ENCODE results near the gene PHF14. TPM values are rescaled to one million over a fixed set of nuclear protein-coding genes. Genes with fewer than 3 reads are reported as not detected.

The PHF14 gene
- total and polyA plus RNA-seq, 2 experiments from 2014 or later, result 72.0 to 87.9 TPM

GRCh38 chr7:11120068-11120664, 146.5 kb downstream of the PHF14 start:
- Histone ChIP-seq H3K4me3 (no peak overlapping the region), H3K9me2 (ENCODE audit: insufficient read depth) (no peaks in the 10 kb centered on the region), H2AFZ (no peak overlapping the region), H3F3A (replicated peaks; ENCODE audit: low read depth) (no peaks in the 10 kb centered on the region), H3K4me1 (ENCODE audit: insufficient read depth) (no peaks in the 10 kb centered on the region), H3K27me3 (ENCODE audit: insufficient read depth) (no peaks in the 10 kb centered on the region), H4K20me1 (replicated peaks; ENCODE audit: insufficient read depth) (no peaks in the 10 kb centered on the region), H3K36me3 (ENCODE audit: insufficient read depth) (no peaks in the 10 kb centered on the region), H3K79me2 (replicated peaks; ENCODE audit: insufficient read depth) (no peaks in the 10 kb centered on the region), H3K4me2 (no peak overlapping the region), H3K27ac (ENCODE audit: low read depth) (no peak overlapping the region)
- DNase-seq (ENCODE audit: low spot score) (no peak), ATAC-seq (no peak)
- TF ChIP-seq ZNF114 (CRISPR knock-in tag; IDR thresholded peaks at IDR 0.05), result no peak
- no peak for TF ChIP-seq ETS1 (IDR thresholded peaks at IDR 0.05)
- TF ChIP-seq CREB1 (CRISPR knock-in tag; IDR thresholded peaks at IDR 0.05; ENCODE audit: low read depth), result no peak
- TF ChIP-seq EZH2 (IDR thresholded peaks at IDR 0.05; ENCODE audit: low read depth, unreplicated experiment), result no peak
- no peak for TF ChIP-seq REST (IDR thresholded peaks at IDR 0.05; ENCODE audit: unreplicated experiment)
- TF ChIP-seq ZNF331 (CRISPR knock-in tag; IDR thresholded peaks at IDR 0.05; ENCODE audit: low read depth), result no peak
- TF ChIP-seq, protein P1, sequence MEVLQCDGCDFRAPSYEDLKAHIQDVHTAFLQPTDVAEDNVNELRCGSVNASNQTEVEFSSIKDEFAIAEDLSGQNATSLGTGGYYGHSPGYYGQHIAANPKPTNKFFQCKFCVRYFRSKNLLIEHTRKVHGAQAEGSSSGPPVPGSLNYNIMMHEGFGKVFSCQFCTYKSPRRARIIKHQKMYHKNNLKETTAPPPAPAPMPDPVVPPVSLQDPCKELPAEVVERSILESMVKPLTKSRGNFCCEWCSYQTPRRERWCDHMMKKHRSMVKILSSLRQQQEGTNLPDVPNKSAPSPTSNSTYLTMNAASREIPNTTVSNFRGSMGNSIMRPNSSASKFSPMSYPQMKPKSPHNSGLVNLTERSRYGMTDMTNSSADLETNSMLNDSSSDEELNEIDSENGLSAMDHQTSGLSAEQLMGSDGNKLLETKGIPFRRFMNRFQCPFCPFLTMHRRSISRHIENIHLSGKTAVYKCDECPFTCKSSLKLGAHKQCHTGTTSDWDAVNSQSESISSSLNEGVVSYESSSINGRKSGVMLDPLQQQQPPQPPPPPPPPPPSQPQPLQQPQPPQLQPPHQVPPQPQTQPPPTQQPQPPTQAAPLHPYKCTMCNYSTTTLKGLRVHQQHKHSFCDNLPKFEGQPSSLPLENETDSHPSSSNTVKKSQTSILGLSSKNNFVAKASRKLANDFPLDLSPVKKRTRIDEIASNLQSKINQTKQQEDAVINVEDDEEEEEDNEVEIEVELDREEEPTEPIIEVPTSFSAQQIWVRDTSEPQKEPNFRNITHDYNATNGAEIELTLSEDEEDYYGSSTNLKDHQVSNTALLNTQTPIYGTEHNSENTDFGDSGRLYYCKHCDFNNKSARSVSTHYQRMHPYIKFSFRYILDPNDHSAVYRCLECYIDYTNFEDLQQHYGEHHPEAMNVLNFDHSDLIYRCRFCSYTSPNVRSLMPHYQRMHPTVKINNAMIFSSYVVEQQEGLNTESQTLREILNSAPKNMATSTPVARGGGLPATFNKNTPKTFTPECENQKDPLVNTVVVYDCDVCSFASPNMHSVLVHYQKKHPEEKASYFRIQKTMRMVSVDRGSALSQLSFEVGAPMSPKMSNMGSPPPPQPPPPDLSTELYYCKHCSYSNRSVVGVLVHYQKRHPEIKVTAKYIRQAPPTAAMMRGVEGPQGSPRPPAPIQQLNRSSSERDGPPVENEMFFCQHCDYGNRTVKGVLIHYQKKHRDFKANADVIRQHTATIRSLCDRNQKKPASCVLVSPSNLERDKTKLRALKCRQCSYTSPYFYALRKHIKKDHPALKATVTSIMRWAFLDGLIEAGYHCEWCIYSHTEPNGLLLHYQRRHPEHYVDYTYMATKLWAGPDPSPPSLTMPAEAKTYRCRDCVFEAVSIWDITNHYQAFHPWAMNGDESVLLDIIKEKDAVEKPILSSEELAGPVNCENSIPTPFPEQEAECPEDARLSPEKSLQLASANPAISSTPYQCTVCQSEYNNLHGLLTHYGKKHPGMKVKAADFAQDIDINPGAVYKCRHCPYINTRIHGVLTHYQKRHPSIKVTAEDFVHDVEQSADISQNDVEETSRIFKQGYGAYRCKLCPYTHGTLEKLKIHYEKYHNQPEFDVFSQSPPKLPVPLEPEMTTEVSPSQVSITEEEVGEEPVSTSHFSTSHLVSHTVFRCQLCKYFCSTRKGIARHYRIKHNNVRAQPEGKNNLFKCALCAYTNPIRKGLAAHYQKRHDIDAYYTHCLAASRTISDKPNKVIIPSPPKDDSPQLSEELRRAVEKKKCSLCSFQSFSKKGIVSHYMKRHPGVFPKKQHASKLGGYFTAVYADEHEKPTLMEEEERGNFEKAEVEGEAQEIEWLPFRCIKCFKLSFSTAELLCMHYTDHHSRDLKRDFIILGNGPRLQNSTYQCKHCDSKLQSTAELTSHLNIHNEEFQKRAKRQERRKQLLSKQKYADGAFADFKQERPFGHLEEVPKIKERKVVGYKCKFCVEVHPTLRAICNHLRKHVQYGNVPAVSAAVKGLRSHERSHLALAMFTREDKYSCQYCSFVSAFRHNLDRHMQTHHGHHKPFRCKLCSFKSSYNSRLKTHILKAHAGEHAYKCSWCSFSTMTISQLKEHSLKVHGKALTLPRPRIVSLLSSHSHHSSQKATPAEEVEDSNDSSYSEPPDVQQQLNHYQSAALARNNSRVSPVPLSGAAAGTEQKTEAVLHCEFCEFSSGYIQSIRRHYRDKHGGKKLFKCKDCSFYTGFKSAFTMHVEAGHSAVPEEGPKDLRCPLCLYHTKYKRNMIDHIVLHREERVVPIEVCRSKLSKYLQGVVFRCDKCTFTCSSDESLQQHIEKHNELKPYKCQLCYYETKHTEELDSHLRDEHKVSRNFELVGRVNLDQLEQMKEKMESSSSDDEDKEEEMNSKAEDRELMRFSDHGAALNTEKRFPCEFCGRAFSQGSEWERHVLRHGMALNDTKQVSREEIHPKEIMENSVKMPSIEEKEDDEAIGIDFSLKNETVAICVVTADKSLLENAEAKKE (CRISPR knock-in tag; IDR thresholded peaks at IDR 0.05), result no peak
- no peak for TF ChIP-seq NANOG (IDR thresholded peaks at IDR 0.05; ENCODE audit: borderline replicate concordance)
- peaks cover 5% of the 10 kb centered on the region; the same call in 2 of the 3 replicates for H3K36me3 Mint-ChIP-seq (ENCODE audit: low read depth)
- H3K4me3 Mint-ChIP-seq, result no peak overlapping the region
- H3K27me3 Mint-ChIP-seq (ENCODE audit: insufficient read depth, low read depth, poor library complexity), result no peaks in the 10 kb centered on the region
- H3K4me1 Mint-ChIP-seq, result no peaks in the 10 kb centered on the region
- no peak overlapping the region for H3K27ac Mint-ChIP-seq
- no peaks in the 10 kb centered on the region for H3K9me3 Mint-ChIP-seq
